A549 (cell line): ENCODE measurements around the gene GPHB5. TPM values are rescaled to one million over a fixed set of nuclear protein-coding genes. Genes with fewer than 3 reads are reported as not detected.

ENCODE experiments used
- ATAC-seq, 2 experiments: fragments of 200-7000 bp in 1 of 2; fragments of >200 bp in 1 of 2; cut with Nextera tagmentation in 1 of 2; cut with Tn5 transposase in 1 of 2; 3 replicates each; pipeline versions ENCODE4 v1.8.0 to v1.9.1; 2018 to 2020; ENCODE audit warnings: mild to moderate bottlenecking in 1 of 2, moderate library complexity in 1 of 2
- CTCF ChIA-PET: fragments of 300-600 bp; sonication (Branson Sonifier 250); formaldehyde crosslinking; extraction: SDS; loops from one replicate; lab custom pipeline; 2021; ENCODE audit warnings: antibody characterized with exemption, inconsistent platforms; lab: Yijun Ruan, JAX
- POLR2A ChIA-PET: fragments of 350-600 bp; formaldehyde crosslinking; extraction: SDS; loops from one replicate; lab custom pipeline; 2021; ENCODE audit warnings: antibody characterized with exemption, inconsistent platforms; lab: Yijun Ruan, JAX
- DNase-seq, 2 experiments: peaks; one replicate each; pipeline versions ENCODE4 v3.0.0 to v3.0.0-alpha.2; 2011 to 2016; ENCODE audit warnings: low read depth in 1 of 2, low spot score in 1 of 2
- FAIRE-seq: peaks from 2 replicates; lab custom pipeline; 2011; peaks lifted over from hg19 to GRCh38; lab: Jason Lieb, UNC
- H3K27ac ChIP-seq, 2 experiments: fragments of >200 bp; sonication (Bioruptor Twin); formaldehyde crosslinking; 3 replicates each; pipeline ENCODE4 v1.5.1; 2016 to 2017
- H3K4me1 ChIP-seq: fragments of >200 bp; sonication (Bioruptor Twin); formaldehyde crosslinking; 3 replicates; pipeline ENCODE4 v1.6.1; 2016
- H3K4me2 ChIP-seq: fragments of >200 bp; sonication (Bioruptor Twin); formaldehyde crosslinking; 3 replicates; pipeline ENCODE4 v1.6.1; 2016
- H3K4me3 ChIP-seq: fragments of >200 bp; sonication (Bioruptor Twin); formaldehyde crosslinking; 3 replicates; pipeline ENCODE4 v1.5.1; 2016
- H3K9me3 ChIP-seq: fragments of >200 bp; sonication (Bioruptor Twin); formaldehyde crosslinking; 3 replicates; pipeline ENCODE4 v1.6.1; 2016
- CHD2 ChIP-seq: fragments of 150-350 bp; IDR thresholded peaks from 2 replicates; pipeline ENCODE4 v1.6.1; 2014; ENCODE audit warnings: low read length; ENCODE audit not compliant: partially characterized antibody
- HEYL ChIP-seq: fragments of 250-450 bp; sonication (Bioruptor Pico); IDR thresholded peaks from 2 replicates; pipeline ENCODE4 v1.8.0; 2021; ENCODE audit warnings: mild to moderate bottlenecking, moderate library complexity
- MAZ ChIP-seq: fragments of 150-350 bp; IDR thresholded peaks from 2 replicates; pipeline ENCODE4 v1.6.1; 2014; ENCODE audit warnings: antibody characterized with exemption, low read depth, low read length, borderline replicate concordance
- MYC ChIP-seq: IDR thresholded peaks from 2 replicates; pipeline ENCODE4 v1.6.1; 2012; ENCODE audit warnings: mild to moderate bottlenecking, inconsistent platforms, low read length, improper control_type of control experiment, borderline replicate concordance
- NFE2L2 ChIP-seq: fragments of 150-350 bp; conservative IDR thresholded peaks from 2 replicates; pipeline ENCODE4 v1.6.1; 2014; ENCODE audit warnings: low read length
- RCOR1 ChIP-seq: fragments of 150-350 bp; IDR thresholded peaks from 2 replicates; pipeline ENCODE4 v1.6.1; 2014; ENCODE audit warnings: antibody characterized with exemption, low read length, low read depth
- RFX5 ChIP-seq: fragments of 450-650 bp; IDR thresholded peaks from 2 replicates; pipeline ENCODE4 v1.7.1; 2014; ENCODE audit warnings: antibody characterized with exemption, mild to moderate bottlenecking, moderate library complexity
- RNF2 ChIP-seq: fragments of 200-600 bp; sonication (generic); IDR thresholded peaks from 2 replicates; pipeline ENCODE4 v1.6.1; 2016; ENCODE audit warnings: low read depth, mild to moderate bottlenecking, antibody characterized with exemption, moderate library complexity, borderline replicate concordance
- SREBF2 ChIP-seq: fragments of 450-650 bp; IDR thresholded peaks from 2 replicates; pipeline ENCODE4 v1.6.1; 2014; ENCODE audit warnings: mild to moderate bottlenecking, moderate library complexity
- ZC3H11A ChIP-seq: fragments of 450-650 bp; IDR thresholded peaks from 2 replicates; pipeline ENCODE4 v1.6.1; 2014; ENCODE audit warnings: antibody characterized with exemption, mild to moderate bottlenecking
- ZFP36 ChIP-seq: fragments of 450-650 bp; IDR thresholded peaks from 2 replicates; pipeline ENCODE4 v1.6.1; 2014; ENCODE audit warnings: borderline replicate concordance; ENCODE audit not compliant: partially characterized antibody
- ZNF302 ChIP-seq: fragments of 250-450 bp; sonication (Bioruptor Pico); IDR thresholded peaks from 2 replicates; pipeline ENCODE4 v1.9.0; 2021; ENCODE audit warnings: inconsistent platforms, mild to moderate bottlenecking, moderate library complexity
- ZSCAN20 ChIP-seq: fragments of 250-450 bp; sonication (Bioruptor Pico); IDR thresholded peaks from 2 replicates; pipeline ENCODE4 v1.8.0; 2022; ENCODE audit warnings: mild to moderate bottlenecking, moderate library complexity
- WGBS: methylation state at CpG from one replicate; pipeline ENCODE4 v1.1.6; 2017; ENCODE audit errors: missing lambda C conversion rate; 5-methylcytosine and 5-hydroxymethylcytosine counted together
- polyA plus RNA-seq, 4 experiments: library from polyadenylated mRNA; depleted of rRNA in 3 of 4; stranded (reverse); fragments of >200 nt; fragmentation: RNase III in 1 of 4; extraction: RNeasy Plus Mini Kit Qiagen cat#74134 plus additional on column Dnase treatment in 1 of 4; gene quantifications; 2 replicates in 3 of 4; 3 replicates in 1 of 4; pipeline ENCODE4 v1.2.3, GENCODE V29; 2011 to 2017
- TF ChIP-seq, protein P1 (sequence below): fragments of 450-650 bp; IDR thresholded peaks from 2 replicates; pipeline ENCODE4 v1.6.1; 2014; ENCODE audit warnings: antibody characterized with exemption
- TF ChIP-seq, protein P2 (sequence below): fragments of >200 bp; sonication (Bioruptor Twin); formaldehyde crosslinking; IDR thresholded peaks from 3 replicates; pipeline ENCODE4 v1.6.1; 2016
- TF ChIP-seq, protein P3 (sequence below): fragments of 250-450 bp; sonication (Bioruptor Pico); IDR thresholded peaks from 2 replicates; pipeline ENCODE4 v1.5.0; 2021; ENCODE audit warnings: mild to moderate bottlenecking, moderate library complexity, borderline replicate concordance
- TF ChIP-seq, protein P4 (sequence below): fragments of >200 bp; sonication (Bioruptor Twin); formaldehyde crosslinking; IDR thresholded peaks from 2 replicates; pipeline ENCODE4 v1.6.1; 2016
- TF ChIP-seq, protein P5 (sequence below): fragments of >200 bp; sonication (Bioruptor Twin); formaldehyde crosslinking; IDR thresholded peaks from 3 replicates; pipeline ENCODE4 v1.5.1; 2016

Gene GPHB5
- polyA plus RNA-seq, 2 of the 4 experiments (the other 2 are of a cell fraction) = not detected

DNA sequence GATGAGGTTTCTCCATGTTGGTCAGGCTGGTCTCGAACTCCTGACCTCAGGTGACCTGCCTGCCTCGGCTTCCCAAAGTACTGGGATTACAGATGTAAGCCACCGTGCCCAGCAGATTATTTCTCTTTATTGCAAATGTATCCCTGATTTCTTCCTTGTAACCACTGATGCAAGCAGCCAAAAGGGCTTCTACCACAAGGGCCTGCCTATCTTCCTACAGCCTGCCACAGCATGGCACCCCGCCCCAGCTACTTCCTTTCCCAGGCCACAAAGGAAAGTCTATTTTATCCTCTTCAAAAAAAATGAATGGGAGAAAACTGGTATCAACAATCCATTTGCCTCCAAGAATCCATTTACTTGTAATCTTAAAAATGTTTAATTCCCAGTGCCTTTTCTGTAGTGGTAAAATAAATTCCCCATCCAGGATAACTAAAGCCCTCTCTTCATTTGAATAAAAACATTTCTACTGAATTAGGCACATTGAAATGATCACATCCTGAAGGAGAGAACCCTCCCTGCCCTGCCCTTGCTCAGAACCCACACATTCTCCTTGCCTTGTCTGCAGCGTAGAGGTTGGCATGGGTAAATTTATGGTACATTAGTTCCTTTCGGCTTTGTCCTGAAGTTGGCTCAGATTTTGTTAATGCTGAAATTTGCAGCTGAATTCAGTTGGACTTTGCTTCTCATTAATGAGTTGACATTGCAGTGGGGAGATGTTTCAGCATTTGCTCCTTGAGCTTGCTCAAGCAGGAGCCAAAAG lies 19.2 kb downstream of the GPHB5 start:
- FAIRE-seq (no peak), DNase-seq (no peak), ATAC-seq (no peak)
- Histone ChIP-seq H3K4me2 (no peak overlapping the region), H3K4me1 (no peaks in the 10 kb centered on the region), H3K9me3 (no peaks in the 10 kb centered on the region), H3K27ac (no peak overlapping the region), H3K4me3 (no peak overlapping the region)
- ChIA-PET POLR2A (no interaction called here), CTCF (interaction anchor here (0.8 to 1.4 kb wide), 3 partner anchors 9 to 1137 kb away, joined by 3 to 4 read pairs (median 3); no protein-coding TSS in a partner anchor)
- TF ChIP-seq RCOR1 (no peak), MYC (no peak), SREBF2 (no peak), ZNF302 (CRISPR knock-in tag) (no peak), NFE2L2 (no peak), MAZ (no peak), RFX5 (no peak), RNF2 (no peak)
- TF ChIP-seq, protein P1, sequence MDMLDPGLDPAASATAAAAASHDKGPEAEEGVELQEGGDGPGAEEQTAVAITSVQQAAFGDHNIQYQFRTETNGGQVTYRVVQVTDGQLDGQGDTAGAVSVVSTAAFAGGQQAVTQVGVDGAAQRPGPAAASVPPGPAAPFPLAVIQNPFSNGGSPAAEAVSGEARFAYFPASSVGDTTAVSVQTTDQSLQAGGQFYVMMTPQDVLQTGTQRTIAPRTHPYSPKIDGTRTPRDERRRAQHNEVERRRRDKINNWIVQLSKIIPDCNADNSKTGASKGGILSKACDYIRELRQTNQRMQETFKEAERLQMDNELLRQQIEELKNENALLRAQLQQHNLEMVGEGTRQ = no peak
- TF ChIP-seq, protein P2, sequence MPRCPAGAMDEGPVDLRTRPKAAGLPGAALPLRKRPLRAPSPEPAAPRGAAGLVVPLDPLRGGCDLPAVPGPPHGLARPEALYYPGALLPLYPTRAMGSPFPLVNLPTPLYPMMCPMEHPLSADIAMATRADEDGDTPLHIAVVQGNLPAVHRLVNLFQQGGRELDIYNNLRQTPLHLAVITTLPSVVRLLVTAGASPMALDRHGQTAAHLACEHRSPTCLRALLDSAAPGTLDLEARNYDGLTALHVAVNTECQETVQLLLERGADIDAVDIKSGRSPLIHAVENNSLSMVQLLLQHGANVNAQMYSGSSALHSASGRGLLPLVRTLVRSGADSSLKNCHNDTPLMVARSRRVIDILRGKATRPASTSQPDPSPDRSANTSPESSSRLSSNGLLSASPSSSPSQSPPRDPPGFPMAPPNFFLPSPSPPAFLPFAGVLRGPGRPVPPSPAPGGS = no peak
- TF ChIP-seq, protein P3, sequence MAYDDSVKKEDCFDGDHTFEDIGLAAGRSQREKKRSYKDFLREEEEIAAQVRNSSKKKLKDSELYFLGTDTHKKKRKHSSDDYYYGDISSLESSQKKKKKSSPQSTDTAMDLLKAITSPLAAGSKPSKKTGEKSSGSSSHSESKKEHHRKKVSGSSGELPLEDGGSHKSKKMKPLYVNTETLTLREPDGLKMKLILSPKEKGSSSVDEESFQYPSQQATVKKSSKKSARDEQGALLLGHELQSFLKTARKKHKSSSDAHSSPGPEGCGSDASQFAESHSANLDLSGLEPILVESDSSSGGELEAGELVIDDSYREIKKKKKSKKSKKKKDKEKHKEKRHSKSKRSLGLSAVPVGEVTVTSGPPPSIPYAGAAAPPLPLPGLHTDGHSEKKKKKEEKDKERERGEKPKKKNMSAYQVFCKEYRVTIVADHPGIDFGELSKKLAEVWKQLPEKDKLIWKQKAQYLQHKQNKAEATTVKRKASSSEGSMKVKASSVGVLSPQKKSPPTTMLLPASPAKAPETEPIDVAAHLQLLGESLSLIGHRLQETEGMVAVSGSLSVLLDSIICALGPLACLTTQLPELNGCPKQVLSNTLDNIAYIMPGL (CRISPR knock-in tag) = no peak
- TF ChIP-seq, protein P4, sequence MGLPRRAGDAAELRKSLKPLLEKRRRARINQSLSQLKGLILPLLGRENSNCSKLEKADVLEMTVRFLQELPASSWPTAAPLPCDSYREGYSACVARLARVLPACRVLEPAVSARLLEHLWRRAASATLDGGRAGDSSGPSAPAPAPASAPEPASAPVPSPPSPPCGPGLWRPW = no peak
- TF ChIP-seq, protein P5, sequence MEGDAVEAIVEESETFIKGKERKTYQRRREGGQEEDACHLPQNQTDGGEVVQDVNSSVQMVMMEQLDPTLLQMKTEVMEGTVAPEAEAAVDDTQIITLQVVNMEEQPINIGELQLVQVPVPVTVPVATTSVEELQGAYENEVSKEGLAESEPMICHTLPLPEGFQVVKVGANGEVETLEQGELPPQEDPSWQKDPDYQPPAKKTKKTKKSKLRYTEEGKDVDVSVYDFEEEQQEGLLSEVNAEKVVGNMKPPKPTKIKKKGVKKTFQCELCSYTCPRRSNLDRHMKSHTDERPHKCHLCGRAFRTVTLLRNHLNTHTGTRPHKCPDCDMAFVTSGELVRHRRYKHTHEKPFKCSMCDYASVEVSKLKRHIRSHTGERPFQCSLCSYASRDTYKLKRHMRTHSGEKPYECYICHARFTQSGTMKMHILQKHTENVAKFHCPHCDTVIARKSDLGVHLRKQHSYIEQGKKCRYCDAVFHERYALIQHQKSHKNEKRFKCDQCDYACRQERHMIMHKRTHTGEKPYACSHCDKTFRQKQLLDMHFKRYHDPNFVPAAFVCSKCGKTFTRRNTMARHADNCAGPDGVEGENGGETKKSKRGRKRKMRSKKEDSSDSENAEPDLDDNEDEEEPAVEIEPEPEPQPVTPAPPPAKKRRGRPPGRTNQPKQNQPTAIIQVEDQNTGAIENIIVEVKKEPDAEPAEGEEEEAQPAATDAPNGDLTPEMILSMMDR = no peak
- 49% methylated on average over 6 of the region's 6 CpGs for WGBS

DNA sequence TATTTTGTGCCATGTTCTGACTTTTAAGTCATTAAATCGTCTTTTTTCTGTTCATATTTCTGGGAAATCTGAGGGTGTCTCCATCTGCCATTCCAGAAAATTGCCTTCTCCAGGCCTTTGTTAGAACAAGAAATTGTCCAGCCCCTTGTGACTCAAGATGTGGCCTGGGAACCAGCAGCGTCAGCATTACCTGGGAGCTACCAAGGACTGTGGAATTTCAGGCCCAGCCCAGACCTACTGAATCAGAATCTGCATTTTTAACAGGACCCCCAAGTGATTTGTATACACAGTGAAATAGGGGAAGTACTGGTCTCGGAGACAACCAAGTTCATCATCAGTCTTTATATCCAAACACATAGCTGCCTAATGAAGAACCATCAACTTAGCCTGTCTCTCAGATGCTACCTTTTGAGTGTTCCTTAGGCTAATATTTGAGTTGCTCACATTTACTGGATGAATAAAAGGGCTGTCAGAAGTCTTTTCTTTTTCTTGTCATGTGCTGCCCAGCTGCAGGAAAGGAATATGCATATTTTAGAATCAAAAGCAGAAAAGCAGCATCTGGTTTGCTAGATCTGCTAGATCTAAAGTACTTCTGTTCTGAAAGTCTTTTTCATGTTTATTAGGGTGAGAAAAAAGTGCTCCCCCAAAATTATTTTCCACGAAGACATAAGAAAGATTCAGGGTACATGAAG lies 21.2 kb downstream of the GPHB5 start:
- H3K27ac ChIP-seq = no peak overlapping the region
- no peak for ATAC-seq
- H3K9me3 ChIP-seq = no peaks in the 10 kb centered on the region; the same call in 2 of the 3 replicates
- no peak for DNase-seq
- POLR2A ChIA-PET = no interaction called here
- TF ChIP-seq ZC3H11A = no peak
- no peak for TF ChIP-seq ZFP36
- no peak for TF ChIP-seq ZSCAN20 (CRISPR knock-in tag)
- no peak for TF ChIP-seq HEYL (CRISPR knock-in tag)
- TF ChIP-seq CHD2 = no peak
- TF ChIP-seq, all 56 proteins: peak for 0
- FAIRE-seq = no peak
- H3K4me3 ChIP-seq = no peak overlapping the region
- no peaks in the 10 kb centered on the region for H3K4me1 ChIP-seq
- no peak overlapping the region for H3K4me2 ChIP-seq
- 16% methylated on average over 4 of the region's 4 CpGs for WGBS
- CTCF ChIA-PET = no interaction called here
